ENCODE measurements around the gene AEBP1.

DNA sequence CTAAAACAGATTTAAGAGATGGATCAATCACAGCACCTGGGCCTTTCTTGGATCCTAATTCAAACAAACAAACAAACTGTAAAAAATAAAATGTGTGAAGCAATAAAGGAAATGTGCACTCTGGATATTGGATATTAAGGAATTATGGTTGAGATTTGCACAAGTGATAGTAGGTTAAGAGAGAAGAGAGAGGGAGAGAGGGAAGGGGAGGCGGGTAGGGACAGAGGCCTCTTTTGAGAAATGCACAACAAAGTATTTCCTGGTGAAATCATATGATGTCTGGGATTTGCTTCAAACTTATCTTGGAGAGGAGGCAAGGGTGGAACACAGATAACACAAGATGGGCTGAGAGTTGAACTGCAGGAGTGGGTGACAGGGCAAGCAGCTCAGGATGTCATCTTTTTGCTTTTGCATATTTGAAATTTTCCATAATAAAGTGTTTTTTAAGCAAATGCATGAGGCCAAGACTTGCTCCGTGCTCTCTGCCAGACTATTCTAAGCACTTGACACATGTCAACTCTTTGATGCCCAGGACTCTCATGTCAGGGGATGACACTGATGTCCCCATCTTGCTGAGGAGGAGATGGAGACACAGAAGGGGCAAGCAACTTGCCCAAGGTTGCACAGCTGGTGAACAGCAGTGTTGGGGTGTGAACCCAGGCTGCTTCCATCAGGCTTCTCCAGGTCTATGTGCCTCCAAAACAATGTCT is 9.1 kb upstream of the AEBP1 start:
- TF ChIP-seq, protein P1, sequence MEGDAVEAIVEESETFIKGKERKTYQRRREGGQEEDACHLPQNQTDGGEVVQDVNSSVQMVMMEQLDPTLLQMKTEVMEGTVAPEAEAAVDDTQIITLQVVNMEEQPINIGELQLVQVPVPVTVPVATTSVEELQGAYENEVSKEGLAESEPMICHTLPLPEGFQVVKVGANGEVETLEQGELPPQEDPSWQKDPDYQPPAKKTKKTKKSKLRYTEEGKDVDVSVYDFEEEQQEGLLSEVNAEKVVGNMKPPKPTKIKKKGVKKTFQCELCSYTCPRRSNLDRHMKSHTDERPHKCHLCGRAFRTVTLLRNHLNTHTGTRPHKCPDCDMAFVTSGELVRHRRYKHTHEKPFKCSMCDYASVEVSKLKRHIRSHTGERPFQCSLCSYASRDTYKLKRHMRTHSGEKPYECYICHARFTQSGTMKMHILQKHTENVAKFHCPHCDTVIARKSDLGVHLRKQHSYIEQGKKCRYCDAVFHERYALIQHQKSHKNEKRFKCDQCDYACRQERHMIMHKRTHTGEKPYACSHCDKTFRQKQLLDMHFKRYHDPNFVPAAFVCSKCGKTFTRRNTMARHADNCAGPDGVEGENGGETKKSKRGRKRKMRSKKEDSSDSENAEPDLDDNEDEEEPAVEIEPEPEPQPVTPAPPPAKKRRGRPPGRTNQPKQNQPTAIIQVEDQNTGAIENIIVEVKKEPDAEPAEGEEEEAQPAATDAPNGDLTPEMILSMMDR (IDR thresholded peaks at IDR 0.05): no peak
- TF ChIP-seq POLR2A (IDR thresholded peaks at IDR 0.05): no peak
- no peak for TF ChIP-seq EP300 (IDR thresholded peaks at IDR 0.05)
